HG02610 (cell line): ENCODE measurements around the gene EVX2.

Source experiments
- ATAC-seq: cut with Tn5 transposase; IDR thresholded peaks from one replicate; pipeline ENCODE4 v1.9.1; 2021; ENCODE audit warnings: mild to moderate bottlenecking, moderate library complexity; ENCODE audit not compliant: unreplicated experiment

The EVX2 gene

GRCh38 chr2:176122052-176122682 lies 38.4 kb upstream of the EVX2 start:
- ATAC-seq, result no peak

- no peak for ATAC-seq
Measured at GRCh38 chr2:176121190-176122051, 37.7 kb upstream of the EVX2 start.

- no peak for ATAC-seq
Measured at GRCh38 chr2:176120364-176121189, 36.8 kb upstream of the EVX2 start.

- no peak for ATAC-seq
Measured at GRCh38 chr2:176118601-176119339, 35.0 kb upstream of the EVX2 start.

- ATAC-seq, result no peak
Measured at GRCh38 chr2:176117823-176118371, 34.1 kb upstream of the EVX2 start.

- ATAC-seq, result no peak
Measured at GRCh38 chr2:176117162-176117822, 33.5 kb upstream of the EVX2 start.

GRCh38 chr2:176115883-176116813 lies 32.4 kb upstream of the EVX2 start, which contains the start of gene HOXD10:
Gene HOXD10 (plus strand): TSS chr2:176116778. CDS start chr2:176116834, 56 bp downstream.
- no peak for ATAC-seq

- ATAC-seq, result no peak
Measured at GRCh38 chr2:176114930-176115625, 31.3 kb upstream of the EVX2 start.

GRCh38 chr2:176114120-176114929 lies 30.6 kb upstream of the EVX2 start:
- ATAC-seq, result no peak

- no peak for ATAC-seq
Measured at GRCh38 chr2:176112375-176113302, 28.9 kb upstream of the EVX2 start.

GRCh38 chr2:176111846-176112374 lies 28.1 kb upstream of the EVX2 start:
- ATAC-seq, result no peak

GRCh38 chr2:176111309-176111663 lies 27.5 kb upstream of the EVX2 start:
- ATAC-seq, result no peak

GRCh38 chr2:176110415-176111308 lies 26.9 kb upstream of the EVX2 start:
- no peak for ATAC-seq

- ATAC-seq, result no peak
Measured at GRCh38 chr2:176109946-176110345, 26.2 kb upstream of the EVX2 start.
